Right kidney (tissue), 1 donor: ENCODE data around the gene TENM3.

Experiments
- DNase-seq: peaks from one replicate; pipeline ENCODE4 v3.0.0-alpha.2; 2016

Gene TENM3

GRCh38 chr4:182848685-182849084 lies 605.5 kb downstream of the TENM3 start:
- DNase-seq = no peak
